GM18505 (cell line): Measurements from ENCODE around the gene TMEM128.
"Not testable (repeated sequence)": the region's sequence is repeated elsewhere in the genome, so short reads cannot be mapped to it uniquely, and the experiment has no call there.

Experiments
- ATAC-seq: cut with Tn5 transposase; IDR thresholded peaks from one replicate; pipeline ENCODE4 v1.9.1; 2021; ENCODE audit not compliant: unreplicated experiment
- POLR2A ChIP-seq: IDR thresholded peaks from 4 replicates; pipeline ENCODE4 v1.6.1; 2011; ENCODE audit warnings: borderline replicate concordance; ENCODE audit not compliant: insufficient read depth, insufficient read length; ENCODE audit errors: extremely low read depth

TMEM128 gene

GRCh38 chr4:4233610-4234009 is 14.4 kb downstream of the TMEM128 start:
- no peak for ATAC-seq
- TF ChIP-seq POLR2A: no peak

DNA sequence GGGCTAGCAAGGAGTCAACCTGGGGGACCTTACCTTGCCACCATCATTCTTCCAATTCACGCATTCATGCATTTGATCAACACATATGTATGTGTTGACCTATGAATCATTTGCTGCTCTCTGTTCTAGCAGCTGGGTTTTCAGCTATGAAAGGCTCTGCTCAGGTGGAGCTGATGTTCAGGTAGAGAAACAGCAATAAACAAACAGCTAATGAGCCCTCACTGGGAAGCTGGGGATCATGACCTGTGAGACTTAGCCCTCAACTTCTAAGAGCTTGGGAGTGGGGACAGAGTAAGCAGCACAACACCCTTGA is 19.7 kb downstream of the TMEM128 start:
- no peak for ATAC-seq
- TF ChIP-seq POLR2A: no peak

- no peak for ATAC-seq
- no peak for TF ChIP-seq POLR2A
Measured at GRCh38 chr4:4227510-4228355, 20.3 kb downstream of the TMEM128 start.

DNA sequence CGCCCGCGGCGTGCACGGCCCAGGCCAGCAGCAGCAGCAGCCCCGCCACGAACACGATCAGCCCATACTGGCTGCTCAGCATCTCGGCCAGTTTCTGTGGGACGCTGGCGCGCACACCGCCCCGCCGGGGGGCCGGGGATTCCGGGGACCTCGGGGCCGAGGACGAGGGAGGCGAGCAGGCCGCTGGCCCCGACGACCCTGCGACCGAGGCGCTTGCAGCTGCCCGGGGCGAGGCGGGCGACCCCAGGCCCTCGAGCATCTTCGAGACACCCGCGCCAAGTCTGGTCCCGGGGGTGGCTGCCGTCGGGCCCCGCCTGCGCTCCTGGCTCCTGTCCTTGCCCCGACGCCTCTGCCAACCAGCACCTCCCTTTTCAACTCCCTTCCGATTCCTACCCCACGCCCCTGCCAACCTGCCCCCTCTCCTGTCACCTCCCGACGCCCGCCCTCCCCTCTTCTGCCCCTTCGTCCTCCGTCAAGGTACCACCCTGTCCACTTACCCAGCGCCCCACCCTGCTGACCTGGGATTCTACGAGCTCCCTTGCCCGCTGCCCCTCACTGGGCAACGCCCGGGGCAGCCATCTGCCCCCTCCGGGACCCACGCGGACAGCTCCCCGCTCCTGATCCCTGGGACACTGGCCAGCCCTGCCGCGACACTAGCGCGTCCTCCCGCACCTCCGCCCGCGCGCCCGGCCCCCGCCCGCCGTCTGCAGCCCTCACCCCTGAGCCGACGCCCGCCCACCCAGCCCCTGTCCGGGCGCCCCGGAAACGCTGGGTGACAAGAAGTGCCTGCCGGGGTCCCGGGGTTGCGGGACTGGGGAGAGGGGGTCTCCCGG is 21.2 kb downstream of the TMEM128 start, which contains the start of gene OTOP1:
Gene OTOP1, minus strand, starts transcription at position 324 of the 833 bp plus-strand sequence. Its CDS starts 65 bp downstream, at position 259.
- no peak for TF ChIP-seq POLR2A
- no peak for ATAC-seq

GRCh38 chr4:4225915-4226605 is 22.0 kb downstream of the TMEM128 start:
- ATAC-seq: no peak
- TF ChIP-seq POLR2A: no peak

- no peak for ATAC-seq
- no peak for TF ChIP-seq POLR2A
Measured at GRCh38 chr4:4217113-4217512, 30.9 kb downstream of the TMEM128 start.

DNA sequence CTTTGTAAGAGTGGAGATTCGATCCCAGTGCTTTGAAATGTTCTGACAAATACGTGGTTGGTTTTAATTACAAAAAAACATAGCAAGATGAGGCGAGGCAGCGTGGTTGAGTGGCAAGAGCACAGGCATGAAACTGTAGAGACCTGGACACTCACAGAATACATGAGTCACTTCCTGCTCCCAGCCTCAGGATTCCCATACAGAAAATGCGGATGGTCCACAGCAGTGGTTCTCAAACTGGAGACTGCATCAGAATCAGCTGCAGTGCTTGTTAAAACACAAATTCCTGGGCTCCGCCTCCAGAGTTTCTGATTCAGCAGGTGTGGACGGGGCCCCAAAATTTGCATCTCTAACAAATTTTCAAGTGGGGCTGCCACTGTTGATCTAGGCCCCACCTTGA is 31.4 kb downstream of the TMEM128 start:
- TF ChIP-seq POLR2A: no peak
- ATAC-seq: no peak

GRCh38 chr4:4213674-4214073 is 34.3 kb downstream of the TMEM128 start:
- ATAC-seq: not testable (repeated sequence)

DNA sequence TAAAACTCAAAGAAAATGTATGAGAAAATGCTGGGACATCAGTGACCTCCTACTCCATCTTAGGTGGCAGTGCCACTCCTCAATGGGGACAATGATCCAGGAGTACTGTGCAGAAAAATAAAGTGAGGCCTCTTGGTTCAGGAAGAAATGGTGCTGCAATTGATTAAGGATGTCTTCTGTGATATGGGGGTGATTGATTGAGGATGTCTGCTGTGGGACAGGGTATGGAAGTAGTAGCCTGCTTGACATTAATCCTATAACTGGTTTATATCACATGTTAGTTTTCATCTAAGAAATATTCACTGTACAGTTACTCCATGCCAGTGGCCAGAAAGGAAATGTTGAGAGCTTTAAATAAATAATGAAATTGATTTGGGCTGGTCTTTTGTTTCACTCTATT is 41.8 kb downstream of the TMEM128 start:
- TF ChIP-seq POLR2A: no peak
- no peak for ATAC-seq

DNA sequence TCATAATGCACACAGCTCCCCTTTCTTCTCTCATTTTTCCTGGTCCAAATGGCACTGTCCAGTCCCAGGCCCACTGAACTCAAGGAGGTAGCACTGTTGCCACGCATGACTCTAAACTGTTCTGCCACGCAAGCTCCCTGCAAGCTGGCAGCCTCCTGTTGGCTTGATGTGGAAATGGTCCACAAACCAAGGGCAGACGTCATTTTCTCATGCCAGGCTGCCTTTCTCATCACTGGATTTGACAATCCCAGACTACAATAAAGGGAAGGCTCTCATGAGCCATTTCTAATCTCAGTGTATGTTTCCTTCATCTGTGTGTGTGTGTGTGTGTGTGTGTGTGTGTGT is 43.6 kb downstream of the TMEM128 start:
- no peak for TF ChIP-seq POLR2A
- no peak for ATAC-seq

GRCh38 chr4:4203688-4204400 is 44.2 kb downstream of the TMEM128 start:
- TF ChIP-seq POLR2A: no peak
- ATAC-seq: no peak

- TF ChIP-seq POLR2A: no peak
- ATAC-seq: no peak
Measured at GRCh38 chr4:4202510-4202909, 45.5 kb downstream of the TMEM128 start.

- no peak for ATAC-seq
- TF ChIP-seq POLR2A: no peak
Measured at GRCh38 chr4:4200624-4201023, 47.4 kb downstream of the TMEM128 start.
